ENCODE measurements around the gene EFTUD2. TPM values are rescaled to one million over a fixed set of nuclear protein-coding genes. Genes with fewer than 3 reads are reported as not detected.

EFTUD2 gene
- total and polyA plus RNA-seq, 2 experiments from 2014 or later: 65.2 to 87.0 TPM

DNA sequence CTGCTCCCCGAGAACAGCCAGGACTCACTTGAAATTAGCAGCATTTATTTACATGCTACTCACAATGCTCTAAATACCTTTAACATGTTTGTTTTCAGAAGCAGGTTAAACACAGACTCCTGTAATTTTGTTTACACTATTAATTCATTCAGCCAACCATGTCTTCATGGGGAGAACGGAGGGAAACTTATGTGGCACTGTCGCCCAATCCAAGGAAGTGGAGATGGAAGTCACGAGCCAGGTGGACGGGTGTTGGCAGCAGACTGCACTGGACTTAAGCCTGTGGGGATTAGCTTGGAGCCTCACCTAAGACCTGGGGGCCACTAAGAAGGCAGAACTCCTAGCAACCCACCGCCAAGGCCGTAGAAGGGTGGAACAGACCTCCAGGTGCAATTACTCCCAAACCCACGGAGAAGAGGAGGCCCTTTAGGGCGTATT lies 24.9 kb upstream of the EFTUD2 start:
- peaks cover 14% of the 10 kb centered on the region for H3K27me3 ChIP-seq
- no peaks in the 10 kb centered on the region for H3K79me2 ChIP-seq
- no peaks in the 10 kb centered on the region for H3K36me3 ChIP-seq (replicated peaks; ENCODE audit: insufficient read depth, low read depth)
- H2AFZ ChIP-seq: no peak overlapping the region
- no peak overlapping the region for H3K4me2 ChIP-seq
- no peaks in the 10 kb centered on the region for H3K9me2 ChIP-seq (replicated peaks; ENCODE audit: insufficient read depth)
- no peak for DNase-seq (ENCODE audit: low spot score)
- no peak overlapping the region for H3K27ac ChIP-seq
- H3K9me3 ChIP-seq (ENCODE audit: low read depth): no peaks in the 10 kb centered on the region
- H4K20me1 ChIP-seq (ENCODE audit: insufficient read depth, poor library complexity, severe bottlenecking): no peaks in the 10 kb centered on the region
- H3K4me3 ChIP-seq: no peak overlapping the region
- no peaks in the 10 kb centered on the region for H3K4me1 ChIP-seq (ENCODE audit: insufficient read depth)
- 60% methylated on average over 9 of the region's 9 CpGs for WGBS (ENCODE audit: low lambda C conversion rate, missing lambda C conversion rate)
- no peak for TF ChIP-seq CTCF (IDR thresholded peaks at IDR 0.05; ENCODE audit: poor library complexity)
- no peak for TF ChIP-seq EZH2 (IDR thresholded peaks at IDR 0.05; ENCODE audit: borderline replicate concordance)
- no peak for TF ChIP-seq EZH2phosphoT487 (IDR thresholded peaks at IDR 0.05; ENCODE audit: low read depth, severe bottlenecking, unreplicated experiment)

DNA sequence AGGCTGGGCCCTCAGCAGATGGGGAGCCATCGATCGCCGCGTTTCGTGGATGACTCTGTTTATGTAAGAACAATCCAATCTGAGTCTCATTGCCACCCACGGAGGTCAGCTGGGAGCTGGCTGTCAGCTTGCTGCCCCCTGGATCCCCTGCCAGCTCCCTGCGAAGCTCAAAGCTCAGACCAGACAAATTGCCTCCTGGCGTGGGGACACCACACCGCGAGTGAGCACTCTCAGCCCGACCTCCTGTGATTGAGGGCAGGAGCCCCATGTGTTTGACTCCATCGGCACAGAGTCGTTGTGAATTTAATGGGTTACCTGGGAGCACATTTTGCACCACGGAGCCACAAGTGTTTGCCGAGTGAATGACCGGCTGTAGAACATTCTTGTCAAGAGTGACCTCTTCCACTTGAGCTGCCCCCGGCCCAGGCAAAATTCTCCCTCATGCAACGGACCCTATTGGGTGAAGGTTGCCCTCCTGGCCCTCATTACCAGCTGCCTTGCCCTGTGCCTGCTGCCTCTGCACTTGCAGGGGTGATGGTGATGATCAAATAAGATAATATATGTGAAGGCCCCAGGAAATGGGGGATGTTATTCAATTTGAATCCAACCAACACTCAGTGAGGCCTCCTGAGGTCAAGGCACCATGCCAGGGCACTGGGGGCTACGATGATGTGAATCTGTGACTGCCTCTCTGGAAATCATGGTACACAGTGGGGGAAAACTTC lies 23.7 kb upstream of the EFTUD2 start:
- DNase-seq (ENCODE audit: low spot score): no peak
- Histone ChIP-seq H3K4me3 (no peak overlapping the region), H2AFZ (no peak overlapping the region), H3K27ac (no peak overlapping the region), H3K4me1 (ENCODE audit: insufficient read depth) (no peaks in the 10 kb centered on the region), H3K27me3 (peaks cover 14% of the 10 kb centered on the region), H3K4me2 (no peak overlapping the region), H4K20me1 (ENCODE audit: insufficient read depth, poor library complexity, severe bottlenecking) (no peaks in the 10 kb centered on the region), H3K9me3 (ENCODE audit: low read depth) (no peaks in the 10 kb centered on the region), H3K79me2 (no peaks in the 10 kb centered on the region), H3K36me3 (replicated peaks; ENCODE audit: insufficient read depth, low read depth) (no peaks in the 10 kb centered on the region), H3K9me2 (replicated peaks; ENCODE audit: insufficient read depth) (no peaks in the 10 kb centered on the region)
- 77% methylated on average over 19 of the region's 19 CpGs for WGBS (ENCODE audit: low lambda C conversion rate, missing lambda C conversion rate)
- TF ChIP-seq CTCF (IDR thresholded peaks at IDR 0.05; ENCODE audit: poor library complexity) (no peak), EZH2 (IDR thresholded peaks at IDR 0.05; ENCODE audit: borderline replicate concordance) (no peak), EZH2phosphoT487 (IDR thresholded peaks at IDR 0.05; ENCODE audit: low read depth, severe bottlenecking, unreplicated experiment) (no peak)

- no peak overlapping the region for H3K27ac ChIP-seq
- 89% methylated on average over 6 of the region's 6 CpGs for WGBS (ENCODE audit: low lambda C conversion rate, missing lambda C conversion rate)
- no peaks in the 10 kb centered on the region for H3K4me1 ChIP-seq (ENCODE audit: insufficient read depth)
- TF ChIP-seq EZH2phosphoT487 (IDR thresholded peaks at IDR 0.05; ENCODE audit: low read depth, severe bottlenecking, unreplicated experiment) (no peak), CTCF (IDR thresholded peaks at IDR 0.05; ENCODE audit: poor library complexity) (no peak), EZH2 (IDR thresholded peaks at IDR 0.05; ENCODE audit: borderline replicate concordance) (no peak)
- H3K9me3 ChIP-seq (ENCODE audit: low read depth): no peaks in the 10 kb centered on the region
- H2AFZ ChIP-seq: no peak overlapping the region
- DNase-seq (ENCODE audit: low spot score): no peak
- H3K27me3 ChIP-seq: peaks cover 14% of the 10 kb centered on the region
- no peak overlapping the region for H3K4me3 ChIP-seq
- no peaks in the 10 kb centered on the region for H4K20me1 ChIP-seq (ENCODE audit: insufficient read depth, poor library complexity, severe bottlenecking)
- H3K4me2 ChIP-seq: no peak overlapping the region
- H3K9me2 ChIP-seq (replicated peaks; ENCODE audit: insufficient read depth): no peaks in the 10 kb centered on the region
- H3K79me2 ChIP-seq: no peaks in the 10 kb centered on the region
- no peaks in the 10 kb centered on the region for H3K36me3 ChIP-seq (replicated peaks; ENCODE audit: insufficient read depth, low read depth)
Observed at GRCh38 chr17:44922136-44922535, 22.9 kb upstream of the EFTUD2 start.

All from hepatocyte (in vitro differentiated cells).